H9 (cell line): ENCODE measurements around the gene PAH. TPM values are rescaled to one million over a fixed set of nuclear protein-coding genes. Genes with fewer than 3 reads are reported as not detected.

Experiments
- DNase-seq: peaks from one replicate; pipeline ENCODE4 v3.0.0-alpha.2; 2017
- H2AFZ ChIP-seq: one replicate; pipeline ENCODE4 v1.6.1; 2013; ENCODE audit warnings: mild to moderate bottlenecking, low read length, control low read depth, moderate library complexity
- H2AK5ac ChIP-seq: 2 replicates; pipeline ENCODE4 v1.6.1; 2013; ENCODE audit warnings: low read length, control low read depth, mixed read lengths; ENCODE audit not compliant: insufficient read length
- H2BK120ac ChIP-seq: one replicate; pipeline ENCODE4 v1.6.1; 2013; ENCODE audit warnings: low read depth, mild to moderate bottlenecking, low read length, control low read depth, inconsistent platforms; ENCODE audit not compliant: poor library complexity, severe bottlenecking
- H2BK12ac ChIP-seq: 2 replicates; pipeline ENCODE4 v1.6.1; 2013; ENCODE audit warnings: low read length, control low read depth, mixed read lengths, low read depth; ENCODE audit not compliant: insufficient read length
- H2BK15ac ChIP-seq: 2 replicates; pipeline ENCODE4 v1.6.1; 2013; ENCODE audit warnings: low read depth, low read length, control low read depth
- H2BK20ac ChIP-seq: one replicate; pipeline ENCODE4 v1.6.1; 2013; ENCODE audit warnings: low read depth, mild to moderate bottlenecking, low read length, control low read depth, inconsistent platforms; ENCODE audit not compliant: poor library complexity, severe bottlenecking
- H2BK5ac ChIP-seq: 2 replicates; pipeline ENCODE4 v1.6.1; 2013; ENCODE audit warnings: low read length, control low read depth, mixed read lengths; ENCODE audit not compliant: insufficient read length
- H3K14ac ChIP-seq: 2 replicates; pipeline ENCODE4 v1.6.1; 2013; ENCODE audit warnings: low read length, control low read depth; ENCODE audit not compliant: insufficient read depth
- H3K18ac ChIP-seq: 2 replicates; pipeline ENCODE4 v1.6.1; 2013; ENCODE audit warnings: low read depth, mild to moderate bottlenecking, mixed read lengths, low read length, control low read depth; ENCODE audit not compliant: insufficient read length
- H3K23ac ChIP-seq: 2 replicates; pipeline ENCODE4 v1.6.1; 2013; ENCODE audit warnings: low read length, control low read depth, mixed read lengths, low read depth; ENCODE audit not compliant: insufficient read length
- H3K23me2 ChIP-seq: 2 replicates; pipeline ENCODE4 v1.6.1; 2013; ENCODE audit warnings: low read depth, mild to moderate bottlenecking, mixed read lengths, low read length, control low read depth; ENCODE audit not compliant: insufficient read length, poor library complexity, severe bottlenecking
- H3K27ac ChIP-seq: 2 replicates; pipeline ENCODE4 v1.5.1; 2013; ENCODE audit warnings: low read length, control low read depth, mixed read lengths, low read depth; ENCODE audit not compliant: insufficient read length
- H3K27me3 ChIP-seq: 2 replicates; pipeline ENCODE4 v1.6.1; 2013; ENCODE audit warnings: low read length, control low read depth, inconsistent platforms; ENCODE audit not compliant: insufficient read depth
- H3K4ac ChIP-seq: 2 replicates; pipeline ENCODE4 v1.6.1; 2013; ENCODE audit warnings: low read depth, mild to moderate bottlenecking, control low read depth, inconsistent platforms, low read length, moderate library complexity
- H3K4me1 ChIP-seq: 2 replicates; pipeline ENCODE4 v1.6.1; 2013; ENCODE audit warnings: low read length, control low read depth, inconsistent platforms; ENCODE audit not compliant: insufficient read depth
- H3K4me2 ChIP-seq: 2 replicates; pipeline ENCODE4 v1.6.1; 2013; ENCODE audit warnings: low read length, control low read depth, mixed read lengths; ENCODE audit not compliant: insufficient read length, insufficient read depth
- H3K56ac ChIP-seq: 2 replicates; pipeline ENCODE4 v1.6.1; 2013; ENCODE audit warnings: low read depth, mild to moderate bottlenecking, mixed read lengths, low read length, control low read depth; ENCODE audit not compliant: insufficient read length
- H3K79me1 ChIP-seq: 2 replicates; pipeline ENCODE4 v1.6.1; 2013; ENCODE audit warnings: low read depth, mild to moderate bottlenecking, moderate library complexity, low read length, control low read depth, inconsistent platforms; ENCODE audit not compliant: insufficient read depth, poor library complexity, severe bottlenecking
- H3K79me2 ChIP-seq: 2 replicates; pipeline ENCODE4 v1.6.1; 2013; ENCODE audit warnings: low read length, control low read depth, inconsistent platforms; ENCODE audit not compliant: insufficient read depth
- H3K9ac ChIP-seq: 2 replicates; pipeline ENCODE4 v1.6.1; 2013; ENCODE audit warnings: low read length, control low read depth, mixed read lengths; ENCODE audit not compliant: insufficient read length; ENCODE audit errors: extremely low read depth
- H3K9me3 ChIP-seq: one replicate; pipeline ENCODE4 v1.6.1; 2013; ENCODE audit warnings: low read depth, low read length, inconsistent platforms; ENCODE audit not compliant: control insufficient read depth
- H3T11ph ChIP-seq: one replicate; pipeline ENCODE4 v1.6.1; 2013; ENCODE audit warnings: mild to moderate bottlenecking, low read length, control low read depth, inconsistent platforms
- H4K20me1 ChIP-seq: one replicate; pipeline ENCODE4 v1.6.1; 2013; ENCODE audit not compliant: control insufficient read depth, insufficient read length, insufficient read depth
- H4K5ac ChIP-seq: 2 replicates; pipeline ENCODE4 v1.6.1; 2013; ENCODE audit warnings: low read depth, mild to moderate bottlenecking, mixed read lengths, low read length, control low read depth; ENCODE audit not compliant: insufficient read length
- H4K8ac ChIP-seq: replicated peaks from 2 replicates; pipeline ENCODE4 v1.6.1; 2013; ENCODE audit warnings: low read length, control low read depth, mixed read lengths, low read depth; ENCODE audit not compliant: insufficient read length
- H4K91ac ChIP-seq: 2 replicates; pipeline ENCODE4 v1.6.1; 2013; ENCODE audit warnings: low read depth, mild to moderate bottlenecking, moderate library complexity, mixed read lengths, low read length, control low read depth; ENCODE audit not compliant: insufficient read length
- H3K27ac Mint-ChIP-seq, 3 experiments: 2 replicates in 2 of 3; 3 replicates in 1 of 3; pipeline ENCODE4 v1.8.0; 2020 to 2021; ENCODE audit warnings: mixed read lengths in 3 of 3, mild to moderate bottlenecking in 1 of 3, moderate library complexity in 1 of 3
- H3K27me3 Mint-ChIP-seq: 2 replicates; pipeline ENCODE4 v1.8.0; 2021; ENCODE audit warnings: low read depth, mild to moderate bottlenecking, moderate library complexity, mixed read lengths
- H3K36me3 Mint-ChIP-seq, 3 experiments: 2 replicates in 2 of 3; 3 replicates in 1 of 3; pipeline ENCODE4 v1.8.0; 2020 to 2021; ENCODE audit warnings: low read depth in 3 of 3, mixed read lengths in 3 of 3; ENCODE audit not compliant: insufficient read depth in 1 of 3
- H3K4me1 Mint-ChIP-seq, 2 experiments: 2 replicates each; pipeline ENCODE4 v1.8.0; 2020; ENCODE audit warnings: mixed read lengths in 2 of 2
- H3K4me3 Mint-ChIP-seq, 2 experiments: 2 replicates in 1 of 2; 3 replicates in 1 of 2; pipeline ENCODE4 v1.8.0; 2020 to 2021; ENCODE audit warnings: mild to moderate bottlenecking in 2 of 2, mixed read lengths in 2 of 2, moderate library complexity in 1 of 2
- H3K9me3 Mint-ChIP-seq, 2 experiments: 2 replicates in 1 of 2; 3 replicates in 1 of 2; pipeline ENCODE4 v1.8.0; 2020; ENCODE audit warnings: mild to moderate bottlenecking in 2 of 2, mixed read lengths in 2 of 2, moderate library complexity in 1 of 2
- WGBS: extraction: QIAGEN DNeasy Blood & Tissue Kit; methylation state at CpG from one replicate; pipeline ENCODE4 v1.1.7; 2013; ENCODE audit warnings: missing lambda C conversion rate, low lambda C conversion rate, mixed read lengths; ENCODE audit not compliant: insufficient read length; ENCODE audit errors: extremely low coverage; 5-methylcytosine and 5-hydroxymethylcytosine counted together
- total RNA-seq: library from RNA; stranded (reverse); gene quantifications from 2 replicates; pipeline ENCODE4 v1.2.1, GENCODE V29; 2021
- TF ChIP-seq, protein P1 (sequence below): fragments of 200-600 bp; sonication (generic); conservative IDR thresholded peaks from 3 replicates; pipeline ENCODE4 v1.8.0; 2021; ENCODE audit warnings: antibody characterized with exemption, mild to moderate bottlenecking

Gene PAH
- total RNA-seq, 1 experiment from 2014 or later: 6.1 TPM

DNA sequence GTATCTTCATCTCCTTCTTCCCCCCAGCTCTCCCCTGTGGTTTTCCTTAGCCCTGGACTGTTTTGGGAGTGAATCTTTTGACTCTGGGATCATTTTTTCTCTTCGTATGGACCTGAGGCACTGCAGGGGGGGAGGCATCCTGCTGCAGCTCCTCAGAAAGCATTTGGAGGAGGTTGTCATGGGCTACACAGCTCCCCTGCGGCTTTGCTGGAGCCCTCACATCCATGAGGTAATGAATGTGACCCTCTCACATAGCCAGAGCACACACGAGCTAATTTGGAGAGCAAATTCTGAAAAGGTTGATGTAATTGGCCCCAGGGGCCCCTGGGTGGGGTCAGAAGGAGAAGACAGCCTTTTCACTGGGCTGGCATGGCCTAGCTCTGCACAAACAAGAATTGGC lies 110.9 kb downstream of the PAH start:
- H3K4me1 Mint-ChIP-seq: peaks cover 9% of the 10 kb centered on the region in 2 experiments
- Histone ChIP-seq H4K8ac (no peak overlapping the region), H3T11ph (no peak overlapping the region), H3K4me1 (no peaks in the 10 kb centered on the region), H3K18ac (no peak overlapping the region), H3K4me2 (no peak overlapping the region), H2AK5ac (no peak overlapping the region), H4K91ac (no peak overlapping the region), H3K9ac (no peak overlapping the region), H3K23me2 (no peaks in the 10 kb centered on the region), H3K23ac (no peak overlapping the region), H4K5ac (no peak overlapping the region), H2BK15ac (no peak overlapping the region), H2BK12ac (no peak overlapping the region), H3K4ac (no peak overlapping the region), H2BK120ac (no peak overlapping the region), H2BK5ac (no peak overlapping the region), H3K14ac (no peak overlapping the region), H3K27me3 (no peaks in the 10 kb centered on the region), H3K27ac (no peak overlapping the region), H3K79me1 (no peaks in the 10 kb centered on the region), H3K56ac (no peak overlapping the region), H2BK20ac (no peak overlapping the region), H3K79me2 (no peaks in the 10 kb centered on the region), H2AFZ (no peak overlapping the region), H3K9me3 (no peaks in the 10 kb centered on the region), H4K20me1 (no peaks in the 10 kb centered on the region)
- TF ChIP-seq, protein P1, sequence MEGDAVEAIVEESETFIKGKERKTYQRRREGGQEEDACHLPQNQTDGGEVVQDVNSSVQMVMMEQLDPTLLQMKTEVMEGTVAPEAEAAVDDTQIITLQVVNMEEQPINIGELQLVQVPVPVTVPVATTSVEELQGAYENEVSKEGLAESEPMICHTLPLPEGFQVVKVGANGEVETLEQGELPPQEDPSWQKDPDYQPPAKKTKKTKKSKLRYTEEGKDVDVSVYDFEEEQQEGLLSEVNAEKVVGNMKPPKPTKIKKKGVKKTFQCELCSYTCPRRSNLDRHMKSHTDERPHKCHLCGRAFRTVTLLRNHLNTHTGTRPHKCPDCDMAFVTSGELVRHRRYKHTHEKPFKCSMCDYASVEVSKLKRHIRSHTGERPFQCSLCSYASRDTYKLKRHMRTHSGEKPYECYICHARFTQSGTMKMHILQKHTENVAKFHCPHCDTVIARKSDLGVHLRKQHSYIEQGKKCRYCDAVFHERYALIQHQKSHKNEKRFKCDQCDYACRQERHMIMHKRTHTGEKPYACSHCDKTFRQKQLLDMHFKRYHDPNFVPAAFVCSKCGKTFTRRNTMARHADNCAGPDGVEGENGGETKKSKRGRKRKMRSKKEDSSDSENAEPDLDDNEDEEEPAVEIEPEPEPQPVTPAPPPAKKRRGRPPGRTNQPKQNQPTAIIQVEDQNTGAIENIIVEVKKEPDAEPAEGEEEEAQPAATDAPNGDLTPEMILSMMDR: no peak
- no peak overlapping the region for H3K27ac Mint-ChIP-seq
- no CpG with 5 or more reads among the region's 3 CpGs for WGBS
- H3K36me3 Mint-ChIP-seq: no peaks in the 10 kb centered on the region
- no peak for DNase-seq
- H3K27me3 Mint-ChIP-seq: no peaks in the 10 kb centered on the region
- H3K9me3 Mint-ChIP-seq: no peaks in the 10 kb centered on the region
- no peak overlapping the region for H3K4me3 Mint-ChIP-seq
